PC-3 (cell line): ENCODE results near the gene UNC13D. TPM values are rescaled to one million over a fixed set of nuclear protein-coding genes. Genes with fewer than 3 reads are reported as not detected.
A peak's percentile ranks its signal among the peaks of the same experiment; 100 is the strongest.
"Not testable (repeated sequence)": the region's sequence is repeated elsewhere in the genome, so short reads cannot be mapped to it uniquely, and the experiment has no call there.

Source experiments
- ATAC-seq: fragments of 200-7000 bp; cut with Tn5 transposase; 2 replicates; pipeline ENCODE4 v1.9.1; 2020; ENCODE audit warnings: mild to moderate bottlenecking, moderate library complexity
- BruUV-seq: library from RNA; stranded (reverse); fragments of 400-500 nt; replicated peaks from 2 replicates; lab custom pipeline; 2021; lab: Mats Ljungman, UMichigan
- CTCF ChIA-PET: fragments of 300-600 bp; sonication (Branson Sonifier 250); formaldehyde crosslinking; loops from one replicate; lab custom pipeline; 2022; ENCODE audit warnings: antibody characterized with exemption; lab: Charles Lee
- POLR2A ChIA-PET: fragments of 300-600 bp; sonication (Branson Sonifier 250); formaldehyde crosslinking; loops from one replicate; lab custom pipeline; 2022; ENCODE audit warnings: antibody characterized with exemption; ENCODE audit not compliant: unreplicated experiment; lab: Charles Lee
- DNase-seq: peaks from one replicate; pipeline ENCODE4 v3.0.0-alpha.2; 2015
- H2AFZ ChIP-seq: fragments of 300-600 bp; sonication (generic); 2 replicates; pipeline ENCODE4 v1.6.0; 2016; ENCODE audit warnings: antibody characterized with exemption, low read length
- H3F3A ChIP-seq: fragments of 300-600 bp; sonication (generic); one replicate; pipeline ENCODE4 v1.6.0; 2017; ENCODE audit warnings: antibody characterized with exemption, low read length, control low read depth, mild to moderate bottlenecking; ENCODE audit not compliant: unreplicated experiment
- H3K27ac ChIP-seq: fragments of 300-600 bp; sonication (generic); 2 replicates; pipeline ENCODE4 v1.5.1; 2016; ENCODE audit warnings: mild to moderate bottlenecking, low read length
- H3K27me3 ChIP-seq: fragments of 300-600 bp; sonication (generic); 2 replicates; pipeline ENCODE4 v1.6.1; 2016; ENCODE audit warnings: low read length, mixed read lengths
- H3K36me3 ChIP-seq: fragments of 300-600 bp; sonication (generic); 2 replicates; pipeline ENCODE4 v1.6.1; 2016; ENCODE audit warnings: low read depth, mixed run types, low read length, mixed read lengths
- H3K4me1 ChIP-seq: fragments of 300-600 bp; sonication (generic); 2 replicates; pipeline ENCODE4 v1.5.1; 2016; ENCODE audit warnings: low read length; ENCODE audit not compliant: insufficient read depth
- H3K4me2 ChIP-seq: fragments of 300-600 bp; sonication (generic); 2 replicates; pipeline ENCODE4 v1.6.0; 2016; ENCODE audit warnings: low read length
- H3K4me3 ChIP-seq: fragments of 300-600 bp; sonication (generic); 2 replicates; pipeline ENCODE4 v1.5.1; 2016; ENCODE audit warnings: mild to moderate bottlenecking, low read length, mixed read lengths
- H3K79me2 ChIP-seq: fragments of 300-600 bp; sonication (generic); 2 replicates; pipeline ENCODE4 v1.6.1; 2017; ENCODE audit warnings: low read length, mixed read lengths
- H3K9ac ChIP-seq: fragments of 300-600 bp; sonication (generic); 2 replicates; pipeline ENCODE4 v1.6.0; 2016; ENCODE audit warnings: mild to moderate bottlenecking, low read length
- H3K9me2 ChIP-seq: fragments of 300-600 bp; sonication (generic); replicated peaks from 2 replicates; pipeline ENCODE4 v1.6.1; 2016; ENCODE audit warnings: mixed run types, low read length, mixed read lengths
- H3K9me3 ChIP-seq: fragments of 300-600 bp; sonication (generic); 2 replicates; pipeline ENCODE4 v1.6.1; 2016; ENCODE audit warnings: low read length, mixed read lengths
- H4K20me1 ChIP-seq: fragments of 300-600 bp; sonication (generic); 2 replicates; pipeline ENCODE4 v1.6.1; 2016; ENCODE audit warnings: low read length, mixed read lengths
- EZH2 ChIP-seq: fragments of 300-600 bp; sonication (generic); IDR thresholded peaks from one replicate; pipeline ENCODE4 v1.6.1; 2017; ENCODE audit warnings: antibody characterized with exemption, mild to moderate bottlenecking, low read length; ENCODE audit not compliant: unreplicated experiment
- EZH2phosphoT487 ChIP-seq: fragments of 300-600 bp; sonication (generic); IDR thresholded peaks from 2 replicates; pipeline ENCODE4 v1.6.1; 2018; ENCODE audit warnings: mild to moderate bottlenecking, antibody characterized with exemption, low read length, borderline replicate concordance
- intact Hi-C: fragments of 100-400 bp; cut with micrococcal nuclease; formaldehyde crosslinking; loops from 2 replicates; pipeline ENCODE4 v1.9.0; 2023
- total RNA-seq: library from RNA; depleted of rRNA; stranded (reverse); fragments of >200 nt; gene quantifications from 2 replicates; pipeline ENCODE4 v1.2.3, GENCODE V29; 2014
- TF ChIP-seq, protein P1 (sequence below): fragments of 300-600 bp; sonication (generic); conservative IDR thresholded peaks from 2 replicates; pipeline ENCODE4 v1.5.1; 2017; ENCODE audit warnings: antibody characterized with exemption, low read depth, mild to moderate bottlenecking, low read length

The UNC13D gene
- total RNA-seq, 1 experiment from 2014 or later, result 43.9 TPM

DNA sequence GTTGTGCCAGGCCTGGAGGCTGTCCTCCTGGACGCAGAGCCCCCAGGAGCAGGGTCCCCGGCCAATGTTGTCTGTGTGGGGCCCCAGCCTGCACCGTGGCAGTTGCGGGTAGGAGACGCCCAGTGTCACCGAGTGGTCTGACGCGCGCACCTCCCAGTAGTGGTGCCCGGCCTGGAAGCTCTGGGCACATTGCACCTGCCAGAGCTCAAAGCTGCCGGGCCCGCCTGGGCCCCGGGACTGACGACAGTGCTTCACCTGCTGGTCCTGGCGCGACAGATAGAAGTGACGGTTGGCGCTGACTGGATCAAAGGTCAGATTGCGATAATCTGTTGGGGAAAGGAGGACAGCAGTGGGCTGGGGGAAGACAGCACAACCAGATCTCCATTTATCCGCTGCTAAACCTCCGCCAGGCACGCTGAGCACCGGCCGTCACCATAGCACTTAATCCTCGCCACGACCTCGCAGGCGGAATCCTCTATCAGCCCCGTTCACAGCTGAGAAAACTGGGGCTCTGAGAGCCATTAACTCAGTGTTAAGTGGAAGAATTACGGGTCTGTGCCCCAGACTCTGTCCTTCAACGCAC is 46.9 kb upstream of the UNC13D start:
- CTCF ChIA-PET, result no interaction called here
- POLR2A ChIA-PET, result no interaction called here

DNA sequence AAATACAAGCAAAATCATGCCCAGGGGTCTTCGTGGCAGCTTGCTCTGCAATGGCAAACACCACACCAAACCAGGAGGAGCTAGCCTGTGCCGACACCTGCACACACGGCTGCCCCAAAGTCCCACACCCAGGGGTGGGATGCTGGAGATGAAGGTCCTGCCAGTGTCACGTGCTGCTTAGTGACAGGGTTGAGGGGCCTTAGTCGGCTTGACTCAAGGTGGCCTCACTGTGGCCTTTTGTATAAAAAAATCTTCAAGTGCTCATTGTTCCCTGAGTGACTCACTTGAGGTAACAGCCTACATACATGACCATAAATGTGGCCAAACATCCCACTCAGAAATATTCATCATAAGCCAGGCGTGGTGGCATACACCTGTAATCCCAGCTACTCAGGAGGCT is 45.2 kb upstream of the UNC13D start:
- H3K36me3 ChIP-seq, result peaks cover 3% of the 10 kb centered on the region; the same call in 1 of the 2 replicates
- ATAC-seq (peak; percentile 70), DNase-seq (peak; percentile 60)
- no peak overlapping the region for H3K4me2 ChIP-seq
- no peaks in the 10 kb centered on the region for H3F3A ChIP-seq
- no peak overlapping the region for H3K9ac ChIP-seq
- no peaks in the 10 kb centered on the region for H4K20me1 ChIP-seq
- no peaks in the 10 kb centered on the region for H3K4me1 ChIP-seq
- H3K4me3 ChIP-seq, result no peak overlapping the region
- intact Hi-C loops, result no loop called here
- no peak overlapping the region for H3K27ac ChIP-seq
- TF ChIP-seq EZH2, result no peak
- TF ChIP-seq, protein P1, sequence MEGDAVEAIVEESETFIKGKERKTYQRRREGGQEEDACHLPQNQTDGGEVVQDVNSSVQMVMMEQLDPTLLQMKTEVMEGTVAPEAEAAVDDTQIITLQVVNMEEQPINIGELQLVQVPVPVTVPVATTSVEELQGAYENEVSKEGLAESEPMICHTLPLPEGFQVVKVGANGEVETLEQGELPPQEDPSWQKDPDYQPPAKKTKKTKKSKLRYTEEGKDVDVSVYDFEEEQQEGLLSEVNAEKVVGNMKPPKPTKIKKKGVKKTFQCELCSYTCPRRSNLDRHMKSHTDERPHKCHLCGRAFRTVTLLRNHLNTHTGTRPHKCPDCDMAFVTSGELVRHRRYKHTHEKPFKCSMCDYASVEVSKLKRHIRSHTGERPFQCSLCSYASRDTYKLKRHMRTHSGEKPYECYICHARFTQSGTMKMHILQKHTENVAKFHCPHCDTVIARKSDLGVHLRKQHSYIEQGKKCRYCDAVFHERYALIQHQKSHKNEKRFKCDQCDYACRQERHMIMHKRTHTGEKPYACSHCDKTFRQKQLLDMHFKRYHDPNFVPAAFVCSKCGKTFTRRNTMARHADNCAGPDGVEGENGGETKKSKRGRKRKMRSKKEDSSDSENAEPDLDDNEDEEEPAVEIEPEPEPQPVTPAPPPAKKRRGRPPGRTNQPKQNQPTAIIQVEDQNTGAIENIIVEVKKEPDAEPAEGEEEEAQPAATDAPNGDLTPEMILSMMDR, result peak; percentile 34; the same call in 1 of the 2 replicates
- H3K27me3 ChIP-seq, result no peaks in the 10 kb centered on the region
- ChIA-PET POLR2A (no interaction called here), CTCF (interaction anchor here (1.2 kb wide), 1 partner anchor 44 kb away, joined by 3 read pairs; no protein-coding TSS in a partner anchor)
- H3K9me2 ChIP-seq, result no peaks in the 10 kb centered on the region
- no peak overlapping the region for H2AFZ ChIP-seq
- H3K79me2 ChIP-seq, result peaks cover 12% of the 10 kb centered on the region; the same call in 1 of the 2 replicates
- BruUV-seq, result TSS peak; percentile 35
- H3K9me3 ChIP-seq, result no peaks in the 10 kb centered on the region

More for the DNA sequence above, 46.9 kb upstream of the UNC13D start:
- H3K9me2 ChIP-seq, result no peaks in the 10 kb centered on the region
- H3K4me1 ChIP-seq, result peaks cover 9% of the 10 kb centered on the region
- ATAC-seq (no peak), DNase-seq (no peak)
- no peak overlapping the region for H3K27ac ChIP-seq
- peaks cover 3% of the 10 kb centered on the region; the same call in 1 of the 2 replicates for H3K36me3 ChIP-seq
- TF ChIP-seq EZH2 (no peak), EZH2phosphoT487 (no peak)
- TF ChIP-seq, protein P1, result no peak
- no peak overlapping the region for H3K4me2 ChIP-seq
- peaks cover 28% of the 10 kb centered on the region for H3K79me2 ChIP-seq
- H4K20me1 ChIP-seq, result no peaks in the 10 kb centered on the region
- no peaks in the 10 kb centered on the region for H3K27me3 ChIP-seq
- H3K9me3 ChIP-seq, result no peaks in the 10 kb centered on the region
- BruUV-seq, result no TSS peak
- no peaks in the 10 kb centered on the region for H3F3A ChIP-seq
- intact Hi-C loops, result no loop called here
- no peak overlapping the region for H2AFZ ChIP-seq
- H3K9ac ChIP-seq, result no peak overlapping the region
- H3K4me3 ChIP-seq, result no peak overlapping the region

DNA sequence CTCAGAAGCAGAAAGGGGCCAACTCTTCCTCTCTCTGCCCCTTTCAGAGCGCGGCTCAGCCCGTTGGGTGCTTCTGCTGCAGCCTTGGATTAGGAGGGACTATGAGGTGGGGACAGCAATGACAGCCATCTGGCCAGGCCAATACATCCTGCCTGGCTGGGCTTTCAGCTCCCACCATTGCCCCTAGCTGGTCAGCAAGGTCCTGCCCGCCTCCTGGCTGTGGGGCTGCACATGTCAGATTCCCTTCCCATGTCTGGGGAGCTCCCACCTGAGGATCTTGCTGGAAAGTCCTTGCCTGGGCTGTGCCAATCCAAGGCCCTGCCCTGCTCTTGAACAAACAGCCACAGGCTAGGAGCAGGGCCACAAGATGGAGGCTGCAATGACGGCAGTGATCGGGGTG is 44.3 kb upstream of the UNC13D start:
- TF ChIP-seq EZH2 (no peak), EZH2phosphoT487 (no peak)
- TF ChIP-seq, protein P1, result no peak
- CTCF ChIA-PET, result no interaction called here

DNA sequence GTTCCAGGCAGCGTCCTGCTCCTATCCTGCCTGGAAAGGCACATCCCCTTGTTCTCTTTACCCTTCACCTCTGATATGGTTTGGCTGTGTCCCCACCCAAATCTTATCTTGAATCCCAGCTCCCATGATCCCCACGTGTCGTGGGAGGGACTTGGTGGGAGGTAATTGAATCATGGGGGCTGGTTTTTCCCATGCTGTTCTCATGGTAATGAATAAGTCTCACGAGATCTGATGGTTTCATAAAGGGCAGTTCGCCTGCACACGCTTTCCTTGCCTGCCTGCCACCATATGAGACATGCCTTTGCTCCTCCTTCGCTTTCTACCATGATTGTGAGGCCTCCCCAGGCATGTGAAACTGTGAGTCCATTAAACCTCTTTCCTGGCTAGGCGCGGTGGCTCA is 41.7 kb upstream of the UNC13D start:
- H3K4me1 ChIP-seq, H3K36me3 ChIP-seq, BruUV-seq, CTCF ChIA-PET, H3K79me2 ChIP-seq, H3K27ac ChIP-seq, POLR2A ChIA-PET, DNase-seq, H3K9me2 ChIP-seq, H3K9me3 ChIP-seq, H3K4me3 ChIP-seq, ATAC-seq, H3F3A ChIP-seq, H2AFZ ChIP-seq, H3K9ac ChIP-seq, H4K20me1 ChIP-seq, H3K27me3 ChIP-seq, H3K4me2 ChIP-seq, intact Hi-C loops: not testable (repeated sequence)

More for the DNA sequence above, 44.3 kb upstream of the UNC13D start:
- Histone ChIP-seq H3K9me2 (no peaks in the 10 kb centered on the region), H3K36me3 (peaks cover 3% of the 10 kb centered on the region; the same call in 1 of the 2 replicates), H4K20me1 (no peaks in the 10 kb centered on the region), H2AFZ (no peak overlapping the region), H3F3A (no peaks in the 10 kb centered on the region), H3K9me3 (no peaks in the 10 kb centered on the region), H3K27me3 (no peaks in the 10 kb centered on the region), H3K27ac (no peak overlapping the region), H3K4me1 (no peaks in the 10 kb centered on the region), H3K9ac (no peak overlapping the region), H3K4me3 (no peak overlapping the region), H3K4me2 (no peak overlapping the region), H3K79me2 (peaks cover 3% of the 10 kb centered on the region; the same call in 1 of the 2 replicates)
- ATAC-seq, result no peak
- no peak for DNase-seq
- POLR2A ChIA-PET, result interaction anchor here (0.5 kb wide), 1 partner anchor 105 kb away, joined by 16 read pairs; no protein-coding TSS in a partner anchor
- BruUV-seq, result no TSS peak
- intact Hi-C loops, result no loop called here
